Measurements from ENCODE around the gene NRIP2. TPM values are rescaled to one million over a fixed set of nuclear protein-coding genes. Genes with fewer than 3 reads are reported as not detected.

Gene NRIP2
- total RNA-seq, 1 donor from 2014 or later, result not detected

- H3K4me1 Mint-ChIP-seq, result peaks cover 15% of the 10 kb centered on the region
- H3K4me3 Mint-ChIP-seq, result peak overlapping the region; percentile 100
- H3K27me3 Mint-ChIP-seq (ENCODE audit: low read depth), result no peaks in the 10 kb centered on the region
- DNase-seq (ENCODE audit: low spot score in 2 of 2, unreplicated experiment in 2 of 2), result peak in 1 of 2 experiments; percentile 44
- peaks cover 17% of the 10 kb centered on the region for H3K36me3 Mint-ChIP-seq
- H3K27ac Mint-ChIP-seq, result peak overlapping the region; percentile 100
- peak; percentile 57 for TF ChIP-seq CTCF (IDR thresholded peaks at IDR 0.05; ENCODE audit: unreplicated experiment)
- H3K9me3 Mint-ChIP-seq, result no peaks in the 10 kb centered on the region
These were observed 21.3 kb downstream of the NRIP2 start for GRCh38 chr12:2813214-2814185.

- peaks cover 15% of the 10 kb centered on the region for H3K4me1 Mint-ChIP-seq
- DNase-seq (ENCODE audit: low spot score in 2 of 2, unreplicated experiment in 2 of 2), result peak; percentile 91 to 93
- H3K9me3 Mint-ChIP-seq, result no peaks in the 10 kb centered on the region
- H3K27me3 Mint-ChIP-seq (ENCODE audit: low read depth), result no peaks in the 10 kb centered on the region
- TF ChIP-seq CTCF (IDR thresholded peaks at IDR 0.05; ENCODE audit: unreplicated experiment), result no peak
- H3K4me3 Mint-ChIP-seq, result peak within 1 kb of the TSS; percentile 100
- peak within 1 kb of the TSS; percentile 100 for H3K27ac Mint-ChIP-seq
- H3K36me3 Mint-ChIP-seq, result peaks cover 13% of the 10 kb centered on the region
These were observed 22.3 kb downstream of the NRIP2 start, which contains the start of gene ITFG2 for GRCh38 chr12:2812290-2813213. ITFG2 (plus strand) TSS chr12:2812668; CDS start chr12:2812761, 93 bp downstream.

- Mint-ChIP-seq H3K27me3 (ENCODE audit: low read depth) (no peaks in the 10 kb centered on the region), H3K9me3 (no peaks in the 10 kb centered on the region), H3K27ac (peak overlapping the region; percentile 100), H3K36me3 (peaks cover 7% of the 10 kb centered on the region), H3K4me1 (peaks cover 15% of the 10 kb centered on the region), H3K4me3 (peak overlapping the region; percentile 100)
- no peak for DNase-seq (ENCODE audit: low spot score in 2 of 2, unreplicated experiment in 2 of 2)
- TF ChIP-seq CTCF (IDR thresholded peaks at IDR 0.05; ENCODE audit: unreplicated experiment), result no peak
These were observed 23.0 kb downstream of the NRIP2 start for GRCh38 chr12:2811801-2812200.

GRCh38 chr12:2806700-2807099 is 28.1 kb downstream of the NRIP2 start:
- DNase-seq (ENCODE audit: low spot score in 2 of 2, unreplicated experiment in 2 of 2), result no peak
- peaks cover 14% of the 10 kb centered on the region for H3K4me1 Mint-ChIP-seq
- no peak overlapping the region for H3K27ac Mint-ChIP-seq
- H3K9me3 Mint-ChIP-seq, result no peaks in the 10 kb centered on the region
- H3K4me3 Mint-ChIP-seq, result no peak overlapping the region
- no peak for TF ChIP-seq CTCF (IDR thresholded peaks at IDR 0.05; ENCODE audit: unreplicated experiment)
- peaks cover 20% of the 10 kb centered on the region for H3K36me3 Mint-ChIP-seq
- no peaks in the 10 kb centered on the region for H3K27me3 Mint-ChIP-seq (ENCODE audit: low read depth)

GRCh38 chr12:2805143-2805520 is 29.7 kb downstream of the NRIP2 start:
- no peak for TF ChIP-seq CTCF (IDR thresholded peaks at IDR 0.05; ENCODE audit: unreplicated experiment)
- Mint-ChIP-seq H3K9me3 (no peaks in the 10 kb centered on the region), H3K36me3 (peaks cover 27% of the 10 kb centered on the region), H3K4me3 (no peak overlapping the region), H3K27ac (peak overlapping the region; percentile 72), H3K4me1 (peaks cover 11% of the 10 kb centered on the region), H3K27me3 (ENCODE audit: low read depth) (no peaks in the 10 kb centered on the region)
- DNase-seq (ENCODE audit: low spot score in 2 of 2, unreplicated experiment in 2 of 2), result no peak

Measured in mesothelial cell of epicardium (in vitro differentiated cells).